Fibroblast of peridontal ligament (primary cell): ENCODE data around the gene SLC13A4.
"Not testable (repeated sequence)": the region's sequence is repeated elsewhere in the genome, so short reads cannot be mapped to it uniquely, and the experiment has no call there.

Source experiments
- DNase-seq: peaks from one replicate; pipeline ENCODE4 v3.0.0-alpha.2; 2010; ENCODE audit errors: extremely low read depth

SLC13A4 gene

DNA sequence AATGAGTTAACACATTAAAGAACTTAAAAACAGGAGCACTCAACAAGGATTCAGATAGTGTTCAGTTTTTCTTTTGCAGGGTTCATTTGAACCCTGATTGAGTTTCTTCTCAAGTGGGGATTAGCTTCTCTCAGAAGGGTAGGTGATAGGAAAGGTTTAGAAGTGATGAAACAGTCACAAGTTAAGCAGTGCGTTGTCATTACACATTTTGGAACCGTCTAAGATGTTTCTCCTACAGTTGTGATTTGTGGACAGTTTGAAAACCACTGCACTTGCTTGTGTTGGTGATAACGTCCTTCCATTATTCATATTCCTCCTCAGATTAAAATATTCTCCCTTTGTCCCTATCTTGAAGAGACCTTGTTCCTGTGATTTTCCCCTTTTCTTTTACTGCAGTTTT lies 62.9 kb downstream of the SLC13A4 start:
- no peak for DNase-seq

DNA sequence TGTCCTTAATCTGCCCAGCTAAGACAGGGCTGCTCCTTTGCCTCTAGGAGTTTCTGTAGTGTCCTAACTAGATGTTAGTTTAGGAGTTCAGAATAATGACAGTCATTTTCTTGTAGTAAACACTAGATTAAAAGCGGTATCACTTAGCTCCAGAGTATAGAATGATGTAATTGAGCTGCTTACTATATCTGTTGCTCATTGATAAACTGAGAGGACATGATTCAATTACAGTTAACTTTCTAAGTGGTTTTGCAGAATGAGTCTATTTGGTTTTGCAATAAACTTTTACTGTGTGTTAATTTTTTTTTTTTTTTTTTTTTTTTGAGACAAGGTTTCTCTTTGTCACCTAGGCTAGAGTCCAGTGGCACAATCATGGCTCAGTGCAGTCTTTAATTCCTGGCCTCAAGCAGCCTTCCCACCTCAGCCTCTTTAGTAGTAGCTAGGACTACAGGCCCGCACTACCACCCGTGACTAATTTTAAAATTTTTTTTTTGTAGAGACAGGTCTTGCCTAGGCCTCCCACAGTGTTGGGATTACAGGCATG lies 63.9 kb downstream of the SLC13A4 start:
- DNase-seq: peak; percentile 69

DNA sequence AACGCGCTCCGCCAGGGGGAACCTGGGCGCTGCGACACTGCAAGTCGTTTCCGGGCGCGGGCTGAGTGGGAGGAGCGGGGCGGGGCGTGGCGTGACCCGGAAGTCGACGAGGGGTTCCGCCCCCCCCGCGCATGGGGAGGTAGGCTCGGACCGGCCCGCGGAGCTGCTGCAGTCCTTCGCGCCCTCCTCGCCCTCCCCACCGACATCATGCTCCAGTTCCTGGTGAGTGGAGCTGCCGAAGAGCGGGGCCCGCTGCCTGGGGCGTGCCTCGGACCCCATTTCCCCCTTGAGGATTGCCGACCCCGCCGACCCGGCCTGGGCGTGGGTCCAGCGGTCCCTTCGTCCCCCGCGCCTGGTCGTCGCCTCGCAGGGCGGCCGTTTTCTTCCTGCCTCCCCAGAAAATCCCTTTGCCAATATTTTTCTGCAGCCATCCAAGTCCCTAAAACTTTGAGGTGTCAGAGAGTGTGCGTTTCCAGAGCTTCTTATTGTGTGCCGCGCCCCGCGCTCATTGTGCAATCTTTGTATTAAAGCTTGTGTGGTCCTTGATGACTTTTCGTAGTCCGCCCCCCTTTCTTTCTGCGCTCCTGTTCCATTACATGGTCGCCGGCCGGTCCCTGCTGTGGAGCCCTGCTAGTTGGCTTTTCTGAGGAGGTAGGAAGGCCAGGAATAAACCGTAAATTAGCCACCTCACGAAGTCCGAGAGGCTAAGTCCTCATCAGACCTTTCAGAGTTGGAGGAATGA lies 65.4 kb downstream of the SLC13A4 start, which contains the start of gene STMP1:
Gene STMP1 (plus strand): TSS at position 142 of the 742 bp plus-strand sequence.
- peak; percentile 92 for DNase-seq

DNA sequence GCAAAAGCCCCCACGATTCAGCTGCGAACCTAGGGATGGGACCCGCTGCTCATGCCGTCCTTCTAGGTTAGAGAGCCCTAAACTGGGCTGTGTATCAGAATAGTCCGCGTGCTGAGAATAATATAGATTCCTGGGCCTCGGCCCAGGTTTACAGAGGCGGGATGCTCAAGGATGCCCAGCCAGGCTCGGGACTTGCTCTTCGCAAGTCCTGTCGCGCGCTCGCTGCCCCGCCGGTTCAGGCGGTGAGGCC lies 65.9 kb downstream of the SLC13A4 start:
- no peak for DNase-seq

DNA sequence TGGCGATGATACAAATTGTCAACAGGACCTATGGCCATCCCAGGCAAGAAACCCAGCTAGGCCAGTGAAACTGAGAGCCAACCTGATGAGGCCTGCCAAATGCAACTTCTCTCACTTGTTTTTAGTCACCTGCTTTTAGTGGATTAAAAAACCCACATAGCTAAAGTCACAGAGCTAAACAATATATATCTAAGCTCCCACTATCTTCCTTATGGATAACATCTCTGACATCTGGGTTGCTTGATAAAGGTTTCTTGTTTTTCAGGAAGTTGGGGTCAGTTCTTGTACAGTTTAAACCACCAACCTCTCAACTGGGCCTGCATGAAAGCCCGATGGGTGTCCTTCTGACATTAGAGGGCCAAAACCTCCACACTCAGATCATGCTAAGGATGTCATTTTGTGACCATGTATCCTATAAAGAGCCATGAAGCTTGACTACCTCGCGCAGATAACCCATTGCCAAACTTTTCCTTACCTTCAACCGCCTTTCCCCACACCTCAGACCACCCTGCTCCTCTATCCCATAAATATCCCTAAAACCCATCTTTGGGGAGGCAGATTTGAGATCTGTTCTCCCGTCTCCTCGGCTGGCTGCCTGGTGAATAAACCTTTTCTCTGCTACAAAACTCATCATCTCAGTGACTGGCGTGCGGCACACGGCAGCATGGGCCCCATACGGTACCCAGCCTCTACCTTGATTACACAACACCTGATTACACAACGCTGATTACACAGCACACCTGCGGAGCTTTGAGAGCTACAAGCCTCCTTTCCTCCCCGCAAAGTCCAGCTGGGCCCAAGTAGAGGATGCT lies 66.5 kb downstream of the SLC13A4 start:
- DNase-seq: no peak

DNA sequence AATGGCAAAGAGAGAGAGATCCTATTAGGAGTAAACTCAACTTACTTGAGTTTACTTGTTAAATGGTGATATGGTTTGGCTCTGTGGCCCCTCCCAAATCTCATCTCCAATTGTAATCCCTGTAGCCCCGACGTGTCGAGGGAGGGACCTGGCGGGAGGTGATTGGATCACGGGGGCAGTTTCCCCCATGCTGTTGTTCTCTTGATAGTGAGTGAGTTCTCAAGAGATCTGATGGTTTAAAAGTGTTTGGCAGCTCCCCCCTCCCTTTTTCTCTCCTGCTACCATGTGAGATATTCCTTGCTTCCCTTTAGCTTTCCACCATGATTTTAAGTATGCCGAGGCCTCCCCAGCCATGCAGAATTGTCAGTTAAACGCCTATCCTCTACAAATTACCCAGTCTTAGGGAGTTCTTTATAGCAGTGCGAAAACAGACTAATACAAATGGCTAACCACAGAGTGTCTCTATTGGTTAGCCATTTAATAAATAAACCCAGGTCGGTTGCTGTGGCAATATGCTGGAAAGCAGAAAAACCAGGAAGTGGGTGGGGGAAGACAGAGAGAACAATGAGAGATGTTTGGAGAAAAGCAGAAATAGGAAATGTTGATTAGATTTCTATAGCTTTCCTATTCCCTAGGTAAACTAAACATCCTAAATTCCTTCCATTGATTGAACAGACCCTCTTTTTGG lies 68.7 kb downstream of the SLC13A4 start:
- no peak for DNase-seq

DNA sequence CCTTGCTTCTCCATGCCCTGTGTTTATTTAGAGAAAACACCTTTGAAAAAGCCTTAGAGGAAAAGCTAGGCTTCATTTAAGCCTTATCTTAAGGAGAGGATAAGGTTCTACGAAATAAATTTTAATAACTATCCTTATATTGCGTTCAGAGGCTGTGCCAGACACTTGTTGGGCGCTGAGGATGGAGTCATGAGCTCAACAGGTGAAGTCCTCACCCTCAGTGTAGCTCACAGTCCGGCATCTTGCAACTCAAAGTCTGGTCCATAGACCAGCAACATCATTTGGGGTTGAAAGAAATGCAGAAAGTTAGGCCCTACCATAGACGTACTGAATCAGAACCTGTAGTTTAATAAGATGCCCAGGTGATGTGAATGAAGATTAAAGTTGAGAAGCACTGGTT lies 69.4 kb downstream of the SLC13A4 start:
- DNase-seq: no peak

DNA sequence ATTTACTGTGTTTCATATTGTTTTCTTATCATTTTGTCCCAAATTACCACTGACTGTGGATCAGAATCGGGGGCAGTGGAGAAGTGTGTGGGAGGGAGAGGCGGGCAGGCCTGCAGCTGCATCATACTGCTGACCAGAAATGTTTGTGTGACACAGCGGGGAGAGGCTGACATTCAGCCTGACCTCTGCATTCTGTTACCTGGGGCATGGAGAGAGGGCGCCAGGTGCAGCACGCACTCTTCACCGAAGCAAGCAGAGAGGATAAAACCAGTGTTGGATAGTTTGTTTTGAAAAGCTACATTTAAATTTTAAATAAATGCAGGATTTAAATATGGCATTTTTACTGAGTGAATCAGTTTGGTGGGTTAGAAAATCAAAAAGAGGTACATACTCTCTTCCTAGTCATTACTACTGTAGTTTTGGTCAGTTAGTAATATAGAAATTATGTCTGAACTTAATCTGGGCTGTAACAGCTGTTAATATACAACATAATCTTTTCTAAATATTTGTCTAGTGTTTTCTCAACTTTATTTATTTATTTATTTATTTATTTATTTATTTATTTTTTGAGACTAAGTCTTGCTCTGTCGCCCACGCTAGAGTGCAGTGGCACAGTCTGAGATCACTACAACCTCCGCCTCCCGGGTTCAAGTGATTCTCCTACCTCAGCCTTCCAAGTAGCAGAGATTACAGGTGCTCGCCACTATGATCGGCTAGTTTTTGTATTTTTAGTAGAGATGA lies 74.5 kb downstream of the SLC13A4 start:
- DNase-seq: no peak

DNA sequence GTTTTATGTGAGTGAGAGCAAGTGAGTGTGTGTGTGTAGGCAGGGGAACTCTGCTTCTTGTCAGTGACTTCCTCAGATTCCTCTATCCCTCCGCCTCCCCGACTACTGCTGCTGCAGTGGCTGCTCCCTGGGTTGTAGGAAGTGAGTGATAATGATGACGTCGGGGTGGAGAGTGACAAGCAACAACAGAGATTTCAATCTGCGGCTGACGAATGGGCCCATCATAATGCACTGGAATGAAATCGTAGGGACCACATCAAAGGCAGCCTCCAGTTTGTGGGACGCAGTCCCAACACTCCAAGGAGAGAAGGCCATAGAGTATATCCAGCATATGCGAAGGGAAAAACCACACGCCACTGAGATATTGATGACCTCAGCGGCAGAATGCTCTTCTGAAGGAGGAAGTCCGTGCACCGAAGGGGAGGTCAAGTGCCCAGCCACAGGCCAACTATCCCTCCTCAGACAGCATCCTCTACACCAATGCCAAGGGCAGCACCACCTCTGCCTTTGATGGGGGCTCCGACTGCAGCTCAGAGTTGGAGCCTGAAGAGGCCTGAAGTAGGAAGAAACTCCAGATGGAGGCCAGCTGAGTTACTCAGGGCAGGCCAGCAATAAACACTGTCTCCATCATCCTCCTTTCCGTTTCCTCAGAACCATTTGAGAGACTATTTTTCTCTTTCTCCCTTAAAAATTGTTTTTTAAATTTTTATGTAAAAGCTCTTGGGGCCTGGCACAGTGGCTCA lies 77.0 kb downstream of the SLC13A4 start:
- peak; percentile 67 for DNase-seq

DNA sequence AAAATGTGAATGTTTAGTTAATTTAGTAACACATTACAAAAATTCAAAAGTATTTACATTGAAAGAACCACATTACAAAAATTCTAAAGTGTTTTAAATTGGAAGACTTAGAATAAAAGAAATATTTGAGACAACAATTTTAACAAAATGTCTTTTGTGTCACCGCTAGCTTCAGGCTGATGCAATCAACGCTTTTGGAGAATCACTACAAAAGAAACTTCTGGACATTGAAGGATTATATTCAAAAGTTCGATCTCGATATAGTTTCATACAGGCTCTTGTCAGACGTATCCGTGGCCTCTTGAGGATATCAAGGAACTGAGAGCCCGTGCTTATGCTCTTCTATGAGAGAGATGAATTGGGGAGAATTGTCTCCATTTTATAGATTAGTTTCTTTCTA lies 79.8 kb downstream of the SLC13A4 start:
- DNase-seq: no peak

DNA sequence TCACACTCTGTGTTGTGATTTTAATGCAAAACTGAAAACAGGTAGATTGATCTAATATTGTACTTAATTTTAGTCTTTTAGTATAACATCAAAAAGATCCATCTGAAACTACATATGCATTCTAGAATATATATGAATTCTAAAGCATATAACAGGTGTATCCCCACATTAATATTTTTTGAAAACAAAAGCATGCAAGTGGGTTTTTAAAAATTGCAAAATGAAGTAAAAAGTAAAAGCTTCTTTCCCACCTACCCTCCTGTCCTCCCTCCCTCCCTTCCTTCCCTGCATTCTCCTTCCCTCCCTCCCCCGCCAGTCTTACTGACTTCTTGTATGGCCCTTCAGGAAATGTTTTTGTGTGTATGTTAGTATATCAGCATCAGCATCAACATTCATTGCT lies 80.2 kb downstream of the SLC13A4 start:
- DNase-seq: no peak

DNA sequence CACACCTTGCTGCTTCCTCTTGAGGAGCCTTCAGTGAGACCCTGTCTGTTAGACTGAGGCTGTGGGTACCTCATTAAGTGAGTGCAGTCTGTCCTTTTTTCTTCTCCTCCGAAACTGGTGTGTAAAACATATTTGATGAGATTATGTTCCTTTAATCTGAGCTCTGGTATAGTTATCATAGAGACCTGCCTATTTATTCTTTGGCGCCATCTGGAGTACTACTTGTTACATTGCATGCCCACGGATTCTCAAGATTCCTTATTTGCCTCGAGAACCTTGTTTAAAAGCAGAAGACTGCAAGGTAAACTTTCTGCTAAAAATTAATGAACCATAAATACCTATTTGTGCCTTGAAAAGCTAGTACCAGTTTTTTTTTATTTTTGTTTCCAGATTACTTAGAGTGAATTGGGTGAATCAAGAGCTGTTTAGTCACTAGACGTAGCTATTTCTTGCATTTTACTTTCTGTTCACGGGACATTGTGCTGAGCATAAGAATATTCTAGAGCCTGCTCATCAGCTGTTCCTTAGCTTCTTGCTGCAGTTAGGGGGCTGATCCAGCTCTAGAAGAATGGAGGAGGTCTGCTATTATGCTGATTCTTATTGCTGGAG lies 82.6 kb downstream of the SLC13A4 start:
- peak; percentile 77 for DNase-seq

DNA sequence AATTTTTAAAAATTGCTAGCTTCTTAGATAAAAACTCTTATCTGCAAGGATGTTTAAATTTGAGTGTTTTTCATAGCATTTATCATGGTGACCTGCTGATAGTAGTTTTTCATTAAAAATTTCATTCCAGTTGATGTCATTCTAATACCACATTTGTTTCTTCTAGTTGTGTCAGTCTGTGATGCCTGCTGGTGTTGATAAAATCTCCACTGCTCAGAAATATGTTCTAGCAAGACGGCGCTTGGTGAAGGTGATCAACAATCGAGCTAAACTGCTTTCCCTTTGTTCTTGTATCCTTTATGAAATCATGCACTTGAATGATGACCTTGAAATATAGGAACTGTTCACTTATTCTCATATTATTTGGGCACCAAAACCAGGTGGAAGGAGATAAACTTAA lies 83.3 kb downstream of the SLC13A4 start:
- no peak for DNase-seq

DNA sequence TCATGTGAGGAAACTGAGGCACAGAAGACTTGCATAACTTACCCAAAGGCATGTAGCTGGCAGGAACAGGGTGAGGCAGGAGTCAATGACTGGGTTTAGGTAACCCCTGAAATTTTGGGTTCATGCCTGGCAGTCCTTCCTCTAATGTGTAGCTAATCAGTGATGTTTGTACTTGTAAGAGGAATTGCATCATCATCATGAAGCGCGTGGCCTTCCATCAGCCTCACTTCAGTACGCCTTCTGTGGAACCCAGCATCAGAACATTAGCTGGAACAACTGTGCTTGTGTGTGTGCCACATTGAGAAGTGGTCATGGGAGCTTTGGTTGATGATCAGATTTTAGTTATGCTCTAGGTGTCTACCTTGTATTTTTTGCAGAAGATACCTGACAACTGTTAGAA lies 83.8 kb downstream of the SLC13A4 start:
- DNase-seq: no peak

DNA sequence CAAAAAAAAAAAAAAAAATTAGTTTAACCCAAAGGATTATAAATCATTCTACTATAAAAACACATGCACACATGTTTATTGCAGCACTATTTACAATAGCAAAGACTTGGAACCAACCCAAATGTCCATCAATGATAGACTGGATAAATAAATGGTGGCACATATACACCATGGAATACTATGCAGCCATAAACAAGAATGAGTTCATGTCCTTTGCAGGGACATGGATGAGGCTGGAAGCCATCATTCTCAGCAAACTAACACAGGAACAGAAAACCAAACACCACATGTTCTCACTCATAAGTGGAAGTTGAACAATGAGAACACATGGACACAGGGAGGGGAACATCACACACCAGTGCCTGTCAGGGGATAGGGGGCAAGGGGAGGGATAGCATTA lies 88.3 kb downstream of the SLC13A4 start:
- DNase-seq: not testable (repeated sequence)

DNA sequence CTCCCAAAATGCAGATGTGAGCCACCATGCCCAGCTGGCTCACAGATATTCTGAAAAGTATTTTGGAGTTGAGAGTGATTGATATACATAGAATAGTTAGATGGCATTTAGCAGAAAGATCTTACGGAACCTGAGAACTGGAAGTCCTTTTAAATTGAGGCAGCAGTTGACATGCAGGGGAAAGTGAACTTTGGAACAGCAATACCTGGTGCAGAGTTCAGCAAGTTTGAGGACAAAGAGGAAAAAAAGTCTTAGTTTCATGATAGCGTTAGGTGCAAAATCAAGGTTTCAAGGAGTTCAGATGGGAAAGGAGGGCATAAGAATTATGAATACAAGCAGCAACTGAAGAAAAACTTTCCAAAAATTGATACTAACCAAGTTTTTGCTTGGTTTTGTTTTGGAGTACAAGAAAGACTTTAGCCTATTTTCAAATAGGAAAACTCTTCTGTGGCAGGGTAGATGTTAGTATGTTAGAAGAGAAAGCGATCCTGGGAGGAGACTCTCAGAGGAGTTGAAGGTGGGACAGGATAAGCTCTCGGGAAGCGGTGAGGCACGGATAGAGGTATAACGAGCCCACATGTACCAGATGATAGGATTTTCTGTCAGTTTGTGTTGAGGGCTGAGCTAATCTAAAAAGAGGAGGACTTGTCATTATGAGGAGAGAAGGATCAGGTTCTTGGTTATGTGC lies 93.7 kb downstream of the SLC13A4 start:
- no peak for DNase-seq
